ENCODE results near the gene PCDH19. TPM values are rescaled to one million over a fixed set of nuclear protein-coding genes. Genes with fewer than 3 reads are reported as not detected.

PCDH19 gene
- total RNA-seq, 1 donor from 2014 or later: 3.4 TPM

- no peaks in the 10 kb centered on the region for H3K27me3 ChIP-seq
Measured at GRCh38 chrX:100316987-100317386, 93.1 kb downstream of the PCDH19 start.

GRCh38 chrX:100315566-100315965 is 94.5 kb downstream of the PCDH19 start:
- Histone ChIP-seq H3K4me1 (no peaks in the 10 kb centered on the region), H3K9ac (no peak overlapping the region), H3F3A (ENCODE audit: low read depth) (no peaks in the 10 kb centered on the region), H3K79me2 (ENCODE audit: low read depth) (no peaks in the 10 kb centered on the region), H3K36me3 (no peaks in the 10 kb centered on the region), H3K9me3 (ENCODE audit: low read depth) (no peaks in the 10 kb centered on the region), H4K20me1 (ENCODE audit: low read depth) (no peaks in the 10 kb centered on the region), H3K4me3 (no peak overlapping the region), H3K27ac (no peak overlapping the region), H2AFZ (replicated peaks) (no peak overlapping the region), H3K4me2 (no peak overlapping the region), H3K27me3 (no peaks in the 10 kb centered on the region)
- H3K27ac Mint-ChIP-seq: no peak overlapping the region
- TF ChIP-seq EZH2phosphoT487 (IDR thresholded peaks at IDR 0.05) (no peak), EZH2 (IDR thresholded peaks at IDR 0.05) (no peak)
- TF ChIP-seq, protein P1, sequence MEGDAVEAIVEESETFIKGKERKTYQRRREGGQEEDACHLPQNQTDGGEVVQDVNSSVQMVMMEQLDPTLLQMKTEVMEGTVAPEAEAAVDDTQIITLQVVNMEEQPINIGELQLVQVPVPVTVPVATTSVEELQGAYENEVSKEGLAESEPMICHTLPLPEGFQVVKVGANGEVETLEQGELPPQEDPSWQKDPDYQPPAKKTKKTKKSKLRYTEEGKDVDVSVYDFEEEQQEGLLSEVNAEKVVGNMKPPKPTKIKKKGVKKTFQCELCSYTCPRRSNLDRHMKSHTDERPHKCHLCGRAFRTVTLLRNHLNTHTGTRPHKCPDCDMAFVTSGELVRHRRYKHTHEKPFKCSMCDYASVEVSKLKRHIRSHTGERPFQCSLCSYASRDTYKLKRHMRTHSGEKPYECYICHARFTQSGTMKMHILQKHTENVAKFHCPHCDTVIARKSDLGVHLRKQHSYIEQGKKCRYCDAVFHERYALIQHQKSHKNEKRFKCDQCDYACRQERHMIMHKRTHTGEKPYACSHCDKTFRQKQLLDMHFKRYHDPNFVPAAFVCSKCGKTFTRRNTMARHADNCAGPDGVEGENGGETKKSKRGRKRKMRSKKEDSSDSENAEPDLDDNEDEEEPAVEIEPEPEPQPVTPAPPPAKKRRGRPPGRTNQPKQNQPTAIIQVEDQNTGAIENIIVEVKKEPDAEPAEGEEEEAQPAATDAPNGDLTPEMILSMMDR (IDR thresholded peaks at IDR 0.05): no peak
- H3K27me3 Mint-ChIP-seq (ENCODE audit: insufficient read depth, low read depth): peaks cover 2% of the 10 kb centered on the region
- H3K36me3 Mint-ChIP-seq: peaks cover 10% of the 10 kb centered on the region
- peaks cover 35% of the 10 kb centered on the region for H3K4me1 Mint-ChIP-seq
- no peaks in the 10 kb centered on the region for H3K9me3 Mint-ChIP-seq
- H3K4me3 Mint-ChIP-seq: no peak overlapping the region
- DNase-seq (ENCODE audit: low spot score): no peak

More at GRCh38 chrX:100316987-100317386, 93.1 kb downstream of the PCDH19 start:
- H3K27me3 Mint-ChIP-seq (ENCODE audit: insufficient read depth, low read depth): peaks cover under 1% of the 10 kb centered on the region
- H3K9me3 Mint-ChIP-seq: peaks cover 2% of the 10 kb centered on the region
- Histone ChIP-seq H3F3A (ENCODE audit: low read depth) (no peaks in the 10 kb centered on the region), H3K9ac (no peak overlapping the region), H2AFZ (replicated peaks) (no peak overlapping the region), H3K4me2 (no peak overlapping the region), H3K4me1 (no peaks in the 10 kb centered on the region), H3K9me3 (ENCODE audit: low read depth) (no peaks in the 10 kb centered on the region), H4K20me1 (ENCODE audit: low read depth) (no peaks in the 10 kb centered on the region), H3K36me3 (no peaks in the 10 kb centered on the region), H3K27ac (no peak overlapping the region), H3K79me2 (ENCODE audit: low read depth) (no peaks in the 10 kb centered on the region), H3K4me3 (no peak overlapping the region)
- DNase-seq (ENCODE audit: low spot score): no peak
- peaks cover 33% of the 10 kb centered on the region for H3K4me1 Mint-ChIP-seq
- H3K4me3 Mint-ChIP-seq: no peak overlapping the region
- H3K36me3 Mint-ChIP-seq: peaks cover 15% of the 10 kb centered on the region
- no peak overlapping the region for H3K27ac Mint-ChIP-seq
- TF ChIP-seq, protein P1 (IDR thresholded peaks at IDR 0.05): no peak
- no peak for TF ChIP-seq EZH2 (IDR thresholded peaks at IDR 0.05)
- no peak for TF ChIP-seq EZH2phosphoT487 (IDR thresholded peaks at IDR 0.05)

GRCh38 chrX:100299559-100299958 is 110.5 kb downstream of the PCDH19 start:
- DNase-seq (ENCODE audit: low spot score): no peak
- H3K9me3 ChIP-seq (ENCODE audit: low read depth): no peaks in the 10 kb centered on the region

More at GRCh38 chrX:100299559-100299958, 110.5 kb downstream of the PCDH19 start:
- no peaks in the 10 kb centered on the region for H3K79me2 ChIP-seq (ENCODE audit: low read depth)
- no peaks in the 10 kb centered on the region for H3F3A ChIP-seq (ENCODE audit: low read depth)
- H3K36me3 Mint-ChIP-seq: peaks cover 22% of the 10 kb centered on the region
- no peak overlapping the region for H3K27ac Mint-ChIP-seq
- no peak overlapping the region for H3K27ac ChIP-seq
- H2AFZ ChIP-seq (replicated peaks): no peak overlapping the region
- TF ChIP-seq EZH2phosphoT487 (IDR thresholded peaks at IDR 0.05) (no peak), EZH2 (IDR thresholded peaks at IDR 0.05) (no peak)
- TF ChIP-seq, protein P1 (IDR thresholded peaks at IDR 0.05): no peak
- H3K4me1 ChIP-seq: peaks cover 6% of the 10 kb centered on the region
- H3K4me3 Mint-ChIP-seq: no peak overlapping the region
- peaks cover 3% of the 10 kb centered on the region for H3K27me3 Mint-ChIP-seq (ENCODE audit: insufficient read depth, low read depth)
- peaks cover 27% of the 10 kb centered on the region for H3K27me3 ChIP-seq
- H3K36me3 ChIP-seq: no peaks in the 10 kb centered on the region
- peaks cover 10% of the 10 kb centered on the region for H3K9me3 Mint-ChIP-seq
- H3K4me2 ChIP-seq: no peak overlapping the region
- H4K20me1 ChIP-seq (ENCODE audit: low read depth): no peaks in the 10 kb centered on the region
- H3K4me3 ChIP-seq: no peak overlapping the region
- peaks cover 32% of the 10 kb centered on the region for H3K4me1 Mint-ChIP-seq
- H3K9ac ChIP-seq: no peak overlapping the region
